ENCODE measurements around the gene KCTD16. TPM values are rescaled to one million over a fixed set of nuclear protein-coding genes. Genes with fewer than 3 reads are reported as not detected.

Gene KCTD16
- total RNA-seq, 1 experiment from 2014 or later = 0.08 TPM

- Histone ChIP-seq H3K9me3 (ENCODE audit: control insufficient read depth, insufficient read depth, low read depth, low read length) (no peaks in the 10 kb centered on the region), H3K36me3 (ENCODE audit: control insufficient read depth, insufficient read depth, low read length) (no peaks in the 10 kb centered on the region), H3K4me1 (ENCODE audit: control insufficient read depth, insufficient read depth, low read length) (no peaks in the 10 kb centered on the region), H3K27ac (ENCODE audit: low read length) (no peak overlapping the region), H3K27me3 (ENCODE audit: control insufficient read depth, insufficient read depth, low read length) (no peaks in the 10 kb centered on the region), H3K4me3 (ENCODE audit: low read depth in 2 of 2, low read length in 2 of 2) (no peak overlapping the region)
- POLR2A ChIA-PET = interaction anchor here (0.7 kb wide), 1 partner anchor 1487 kb away, joined by 6 read pairs; no protein-coding TSS in a partner anchor
- DNase-seq (ENCODE audit: low read depth, low spot score) (no peak), ATAC-seq (no peak)
- BruUV-seq (replicated peaks) = no TSS peak
- TF ChIP-seq TCF7L2 (IDR thresholded peaks at IDR 0.05; ENCODE audit: low read depth, low read length) = no peak
- TF ChIP-seq SIN3A (IDR thresholded peaks at IDR 0.05; ENCODE audit: borderline replicate concordance, insufficient read depth, low read depth, low read length) = no peak
- TF ChIP-seq, protein P1, sequence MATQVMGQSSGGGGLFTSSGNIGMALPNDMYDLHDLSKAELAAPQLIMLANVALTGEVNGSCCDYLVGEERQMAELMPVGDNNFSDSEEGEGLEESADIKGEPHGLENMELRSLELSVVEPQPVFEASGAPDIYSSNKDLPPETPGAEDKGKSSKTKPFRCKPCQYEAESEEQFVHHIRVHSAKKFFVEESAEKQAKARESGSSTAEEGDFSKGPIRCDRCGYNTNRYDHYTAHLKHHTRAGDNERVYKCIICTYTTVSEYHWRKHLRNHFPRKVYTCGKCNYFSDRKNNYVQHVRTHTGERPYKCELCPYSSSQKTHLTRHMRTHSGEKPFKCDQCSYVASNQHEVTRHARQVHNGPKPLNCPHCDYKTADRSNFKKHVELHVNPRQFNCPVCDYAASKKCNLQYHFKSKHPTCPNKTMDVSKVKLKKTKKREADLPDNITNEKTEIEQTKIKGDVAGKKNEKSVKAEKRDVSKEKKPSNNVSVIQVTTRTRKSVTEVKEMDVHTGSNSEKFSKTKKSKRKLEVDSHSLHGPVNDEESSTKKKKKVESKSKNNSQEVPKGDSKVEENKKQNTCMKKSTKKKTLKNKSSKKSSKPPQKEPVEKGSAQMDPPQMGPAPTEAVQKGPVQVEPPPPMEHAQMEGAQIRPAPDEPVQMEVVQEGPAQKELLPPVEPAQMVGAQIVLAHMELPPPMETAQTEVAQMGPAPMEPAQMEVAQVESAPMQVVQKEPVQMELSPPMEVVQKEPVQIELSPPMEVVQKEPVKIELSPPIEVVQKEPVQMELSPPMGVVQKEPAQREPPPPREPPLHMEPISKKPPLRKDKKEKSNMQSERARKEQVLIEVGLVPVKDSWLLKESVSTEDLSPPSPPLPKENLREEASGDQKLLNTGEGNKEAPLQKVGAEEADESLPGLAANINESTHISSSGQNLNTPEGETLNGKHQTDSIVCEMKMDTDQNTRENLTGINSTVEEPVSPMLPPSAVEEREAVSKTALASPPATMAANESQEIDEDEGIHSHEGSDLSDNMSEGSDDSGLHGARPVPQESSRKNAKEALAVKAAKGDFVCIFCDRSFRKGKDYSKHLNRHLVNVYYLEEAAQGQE (IDR thresholded peaks at IDR 0.05; ENCODE audit: insufficient read depth in 1 of 2, low read depth in 2 of 2, low read length in 1 of 2) = no peak
- no peak for TF ChIP-seq POLR2AphosphoS5 (IDR thresholded peaks at IDR 0.05; ENCODE audit: low read depth, low read length)
- no peak for TF ChIP-seq CTCF (IDR thresholded peaks at IDR 0.05)
- intact Hi-C loops (cut with micrococcal nuclease; ENCODE audit: unreplicated experiment) = no loop called here
- in situ Hi-C loops (cut with HindIII; ENCODE audit: low pct_unique_long_range_greater_than_20kb, low sequenced_read_pairs) = no loop called here
- CTCF ChIA-PET = no interaction called here
Observed at GRCh38 chr5:144465441-144465840, 294.8 kb downstream of the KCTD16 start.

DNA sequence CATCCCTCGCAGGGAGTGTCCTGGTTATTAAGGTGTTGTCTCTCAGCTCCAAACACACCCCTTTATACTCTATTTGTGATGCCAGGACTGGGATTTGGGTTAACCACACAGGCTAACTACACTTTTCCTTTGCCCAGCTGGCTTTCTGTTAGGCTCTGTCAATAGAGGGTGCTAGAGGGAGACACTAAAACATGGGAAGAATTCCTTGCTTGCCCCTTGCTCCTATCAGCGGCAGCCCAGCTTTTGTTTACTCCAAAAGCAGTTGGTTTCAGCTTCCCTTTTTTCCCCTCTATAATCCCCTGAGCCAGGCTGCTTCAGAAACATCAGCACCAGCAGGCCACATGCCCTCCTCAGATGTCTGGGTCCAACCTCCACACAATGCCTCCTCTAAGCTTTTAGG lies 297.1 kb downstream of the KCTD16 start:
- peak; percentile 12 for DNase-seq (ENCODE audit: low read depth, low spot score)
- H3K27ac ChIP-seq (ENCODE audit: low read length) = no peak overlapping the region
- in situ Hi-C loops (cut with HindIII; ENCODE audit: low pct_unique_long_range_greater_than_20kb, low sequenced_read_pairs) (no loop called here), intact Hi-C loops (cut with micrococcal nuclease; ENCODE audit: unreplicated experiment) (no loop called here)
- no peaks in the 10 kb centered on the region for H3K9me3 ChIP-seq (ENCODE audit: control insufficient read depth, insufficient read depth, low read depth, low read length)
- no peaks in the 10 kb centered on the region for H3K27me3 ChIP-seq (ENCODE audit: control insufficient read depth, insufficient read depth, low read length)
- H3K4me1 ChIP-seq (ENCODE audit: control insufficient read depth, insufficient read depth, low read length) = no peaks in the 10 kb centered on the region
- H3K4me3 ChIP-seq (ENCODE audit: low read depth in 2 of 2, low read length in 2 of 2) = no peak overlapping the region
- no TSS peak for BruUV-seq (replicated peaks)
- POLR2A ChIA-PET = no interaction called here
- CTCF ChIA-PET = no interaction called here
- H3K36me3 ChIP-seq (ENCODE audit: control insufficient read depth, insufficient read depth, low read length) = no peaks in the 10 kb centered on the region
- no peak; the same call in 1 of the 2 replicates for ATAC-seq
- TF ChIP-seq TCF7L2 (IDR thresholded peaks at IDR 0.05; ENCODE audit: low read depth, low read length) = no peak
- peak; percentile 65 for TF ChIP-seq CTCF (IDR thresholded peaks at IDR 0.05)

All from Panc1 (cell line).